GM23338 (cell line): Measurements from ENCODE around the gene NRN1. TPM values are rescaled to one million over a fixed set of nuclear protein-coding genes. Genes with fewer than 3 reads are reported as not detected.

Experiments
- ATAC-seq: fragments of 200-7000 bp; cut with Tn5 transposase; 3 replicates; pipeline ENCODE4 v1.9.1; 2020
- DNase-seq: peaks from one replicate; pipeline ENCODE4 v3.0.0-alpha.2; 2015; ENCODE audit warnings: low spot score
- H2AFZ ChIP-seq: fragments of 200-600 bp; sonication (generic); 2 replicates; pipeline ENCODE4 v1.8.0; 2016; ENCODE audit warnings: antibody characterized with exemption, mild to moderate bottlenecking, moderate library complexity
- H3F3A ChIP-seq: fragments of 200-600 bp; sonication (generic); replicated peaks from 2 replicates; pipeline ENCODE4 v1.8.0; 2017; ENCODE audit warnings: antibody characterized with exemption, mixed run types, low read depth
- H3K27ac ChIP-seq: fragments of 200-600 bp; sonication (generic); 2 replicates; pipeline ENCODE4 v1.6.1; 2016; ENCODE audit warnings: low read depth
- H3K27me3 ChIP-seq: fragments of 200-600 bp; sonication (generic); 2 replicates; pipeline ENCODE4 v1.8.0; 2016; ENCODE audit warnings: mild to moderate bottlenecking, mixed run types, moderate library complexity; ENCODE audit not compliant: insufficient read depth
- H3K36me3 ChIP-seq: fragments of 200-600 bp; sonication (generic); 2 replicates; pipeline ENCODE4 v1.8.0; 2016; ENCODE audit warnings: mild to moderate bottlenecking; ENCODE audit not compliant: insufficient read depth
- H3K4me1 ChIP-seq: fragments of 200-600 bp; sonication (generic); 2 replicates; pipeline ENCODE4 v1.8.0; 2016; ENCODE audit warnings: mild to moderate bottlenecking, moderate library complexity; ENCODE audit not compliant: insufficient read depth
- H3K4me2 ChIP-seq: fragments of 200-600 bp; sonication (generic); 2 replicates; pipeline ENCODE4 v1.7.1; 2017; ENCODE audit warnings: mixed run types
- H3K4me3 ChIP-seq: fragments of 200-600 bp; sonication (generic); 2 replicates; pipeline ENCODE4 v1.6.1; 2016; ENCODE audit warnings: mixed run types
- H3K79me2 ChIP-seq: fragments of 200-600 bp; sonication (generic); replicated peaks from 2 replicates; pipeline ENCODE4 v1.8.0; 2017; ENCODE audit warnings: mild to moderate bottlenecking; ENCODE audit not compliant: insufficient read depth
- H3K9me2 ChIP-seq: fragments of 200-600 bp; sonication (generic); 2 replicates; pipeline ENCODE4 v1.8.0; 2017; ENCODE audit not compliant: insufficient read depth
- H4K20me1 ChIP-seq: fragments of 200-600 bp; sonication (generic); replicated peaks from 2 replicates; pipeline ENCODE4 v1.8.0; 2017; ENCODE audit warnings: mild to moderate bottlenecking; ENCODE audit not compliant: insufficient read depth
- H3K27ac Mint-ChIP-seq: 2 replicates; pipeline ENCODE4 v1.8.0; 2020; ENCODE audit warnings: inconsistent platforms, mild to moderate bottlenecking, moderate library complexity, mixed read lengths
- H3K27me3 Mint-ChIP-seq: 3 replicates; pipeline ENCODE4 v1.8.0; 2022; ENCODE audit warnings: low read depth, mild to moderate bottlenecking, moderate library complexity, mixed read lengths, inconsistent platforms; ENCODE audit not compliant: insufficient read depth, poor library complexity
- H3K36me3 Mint-ChIP-seq: 3 replicates; pipeline ENCODE4 v1.8.0; 2021; ENCODE audit warnings: low read depth, mild to moderate bottlenecking, inconsistent platforms, moderate library complexity, mixed read lengths
- H3K4me1 Mint-ChIP-seq: 3 replicates; pipeline ENCODE4 v1.8.0; 2020; ENCODE audit warnings: mild to moderate bottlenecking, inconsistent platforms, mixed read lengths
- H3K4me3 Mint-ChIP-seq: 3 replicates; pipeline ENCODE4 v1.8.0; 2021; ENCODE audit warnings: moderate library complexity, mild to moderate bottlenecking, inconsistent platforms, mixed read lengths
- H3K9me3 Mint-ChIP-seq: 3 replicates; pipeline ENCODE4 v1.8.0; 2020; ENCODE audit warnings: moderate library complexity, mild to moderate bottlenecking, inconsistent platforms, mixed read lengths
- ETS1 ChIP-seq: IDR thresholded peaks from 2 replicates; pipeline ENCODE4 v1.6.1; 2016; ENCODE audit warnings: antibody characterized with exemption
- EZH2phosphoT487 ChIP-seq: fragments of 200-600 bp; sonication (generic); IDR thresholded peaks from one replicate; pipeline ENCODE4 v1.8.1; 2018; ENCODE audit warnings: antibody characterized with exemption; ENCODE audit not compliant: unreplicated experiment
- JUNB ChIP-seq: IDR thresholded peaks from one replicate; pipeline ENCODE4 v1.6.1; 2016; ENCODE audit warnings: antibody characterized with exemption; ENCODE audit not compliant: unreplicated experiment
- NANOG ChIP-seq: IDR thresholded peaks from 2 replicates; pipeline ENCODE4 v1.6.1; 2016; ENCODE audit warnings: antibody characterized with exemption, borderline replicate concordance
- POLR2AphosphoS5 ChIP-seq: IDR thresholded peaks from 2 replicates; pipeline ENCODE4 v1.6.1; 2016; ENCODE audit warnings: antibody characterized with exemption, low read depth
- REST ChIP-seq: IDR thresholded peaks from one replicate; pipeline ENCODE4 v1.6.1; 2018; ENCODE audit warnings: antibody characterized with exemption; ENCODE audit not compliant: unreplicated experiment
- STAT1 ChIP-seq: IDR thresholded peaks from one replicate; pipeline ENCODE4 v1.6.1; 2016; ENCODE audit warnings: antibody characterized with exemption; ENCODE audit not compliant: unreplicated experiment
- ZNF331 ChIP-seq: fragments of 250-450 bp; sonication (Bioruptor Pico); IDR thresholded peaks from 2 replicates; pipeline ENCODE4 v1.5.0; 2020; ENCODE audit warnings: low read depth, mild to moderate bottlenecking, moderate library complexity
- ZNF462 ChIP-seq: fragments of 250-450 bp; sonication (Bioruptor Pico); IDR thresholded peaks from 2 replicates; pipeline ENCODE4 v1.5.0; 2020; ENCODE audit warnings: mild to moderate bottlenecking, moderate library complexity
- polyA plus RNA-seq: library from polyadenylated mRNA; unstranded; fragments of >200 nt; fragmentation: Nextera tagmentation; extraction: Ambion mirVana; gene quantifications from 2 replicates; pipeline ENCODE4 v1.2.1, GENCODE V29; 2016
- total RNA-seq: library from RNA; depleted of rRNA; stranded (reverse); fragments of >200 nt; shearing (Covaris generic); gene quantifications from 2 replicates; pipeline ENCODE4 v1.2.3, GENCODE V29; 2014

Gene NRN1
- total and polyA plus RNA-seq, 2 experiments from 2014 or later = 0.71 TPM; not detected in 1

GRCh38 chr6:6052216-6052615 lies 45.5 kb upstream of the NRN1 start:
- Histone ChIP-seq H3K79me2 (no peaks in the 10 kb centered on the region), H3K4me3 (no peak overlapping the region), H3K4me1 (no peaks in the 10 kb centered on the region), H3K36me3 (no peaks in the 10 kb centered on the region), H3K27me3 (no peaks in the 10 kb centered on the region), H3F3A (no peaks in the 10 kb centered on the region), H2AFZ (no peak overlapping the region), H4K20me1 (no peaks in the 10 kb centered on the region), H3K4me2 (no peak overlapping the region), H3K9me2 (no peaks in the 10 kb centered on the region; the same call in 1 of the 2 replicates), H3K27ac (no peak overlapping the region)
- Mint-ChIP-seq H3K27me3 (no peaks in the 10 kb centered on the region), H3K27ac (no peak overlapping the region), H3K4me3 (no peak overlapping the region), H3K36me3 (peaks cover 7% of the 10 kb centered on the region), H3K9me3 (peaks cover 15% of the 10 kb centered on the region), H3K4me1 (no peaks in the 10 kb centered on the region)
- DNase-seq (no peak), ATAC-seq (no peak)
- TF ChIP-seq STAT1 (no peak), REST (no peak), EZH2phosphoT487 (no peak), ZNF331 (CRISPR knock-in tag) (no peak), ZNF462 (CRISPR knock-in tag) (no peak), NANOG (no peak), POLR2AphosphoS5 (no peak), JUNB (no peak), ETS1 (no peak)
